Stimulated activated CD4-positive, alpha-beta T cell treated with anti-CD3 and anti-CD28 coated beads, Interleukin-1b, Interleukin-23, amount 100 ng/mL, for 4 hours (primary cell): ENCODE measurements around the gene MAPRE3.

ENCODE experiments used
- DNase-seq, 2 donors: peaks; one replicate each; pipeline ENCODE4 v3.0.0-alpha.2; 2020; ENCODE audit warnings: low read depth in 2 of 2

MAPRE3 gene

GRCh38 chr2:26950246-26950645, 20.2 kb upstream of the MAPRE3 start:
- DNase-seq: no peak

- no peak for DNase-seq
Observed at GRCh38 chr2:26951236-26951635, 19.2 kb upstream of the MAPRE3 start.

- DNase-seq: no peak
Observed at GRCh38 chr2:26952374-26952773, 18.1 kb upstream of the MAPRE3 start.

- no peak for DNase-seq
Observed at GRCh38 chr2:26954135-26954534, 16.3 kb upstream of the MAPRE3 start.

GRCh38 chr2:26957041-26957440, 13.4 kb upstream of the MAPRE3 start:
- DNase-seq: no peak

- no peak for DNase-seq
Observed at GRCh38 chr2:26957534-26957933, 12.9 kb upstream of the MAPRE3 start.

GRCh38 chr2:26959331-26959730, 11.1 kb upstream of the MAPRE3 start:
- DNase-seq: no peak

- no peak for DNase-seq
Observed at GRCh38 chr2:26964446-26965130, 5.8 kb upstream of the MAPRE3 start.

- no peak for DNase-seq
Observed at GRCh38 chr2:26968001-26968400, 2.4 kb upstream of the MAPRE3 start.

- DNase-seq: no peak
Observed at GRCh38 chr2:26969077-26969844, 1.2 kb upstream of the MAPRE3 start.

GRCh38 chr2:26970928-26971627, 641 bp downstream of the MAPRE3 start:
- DNase-seq: no peak

GRCh38 chr2:26971911-26972786, 1.7 kb downstream of the MAPRE3 start:
- DNase-seq: no peak

- no peak for DNase-seq
Observed at GRCh38 chr2:26974352-26974751, 3.9 kb downstream of the MAPRE3 start.

- DNase-seq: no peak
Observed at GRCh38 chr2:26975102-26975501, 4.7 kb downstream of the MAPRE3 start.

- no peak for DNase-seq
Observed at GRCh38 chr2:26975656-26976055, 5.2 kb downstream of the MAPRE3 start.

- no peak for DNase-seq
Observed at GRCh38 chr2:26976237-26976636, 5.8 kb downstream of the MAPRE3 start.

GRCh38 chr2:26977012-26977411, 6.6 kb downstream of the MAPRE3 start:
- no peak for DNase-seq

- no peak for DNase-seq
Observed at GRCh38 chr2:26978061-26978596, 7.7 kb downstream of the MAPRE3 start.

- no peak for DNase-seq
Observed at GRCh38 chr2:26979741-26980140, 9.3 kb downstream of the MAPRE3 start.

GRCh38 chr2:26980971-26981370, 10.5 kb downstream of the MAPRE3 start:
- DNase-seq: no peak

GRCh38 chr2:26982102-26982742, 11.8 kb downstream of the MAPRE3 start:
- DNase-seq: no peak
